NB4 (cell line): Measurements from ENCODE around the gene F5.

Experiments
- CTCF ChIP-seq: IDR thresholded peaks from one replicate; pipeline ENCODE4 v1.5.1; 2012; ENCODE audit warnings: low read depth, low read length
- MYC ChIP-seq: IDR thresholded peaks from 2 replicates; pipeline ENCODE4 v1.6.1; 2011; ENCODE audit warnings: low read depth, low read length
- POLR2A ChIP-seq: IDR thresholded peaks from 2 replicates; pipeline ENCODE4 v1.6.1; 2011; ENCODE audit warnings: mild to moderate bottlenecking; ENCODE audit not compliant: insufficient read length; ENCODE audit errors: extremely low read depth

- TF ChIP-seq CTCF: no peak
- TF ChIP-seq POLR2A: no peak
- no peak for TF ChIP-seq MYC
Observed at GRCh38 chr1:169624912-169625311, 38.6 kb upstream of the F5 start.
